Hepatocyte (in vitro differentiated cells): ENCODE results near the gene ZBP1. TPM values are rescaled to one million over a fixed set of nuclear protein-coding genes. Genes with fewer than 3 reads are reported as not detected.

Source experiments
- DNase-seq: peaks from one replicate; pipeline ENCODE4 v3.0.0-alpha.2; 2016; ENCODE audit warnings: low spot score
- H2AFZ ChIP-seq: fragments of 200-600 bp; sonication (generic); 2 replicates; pipeline ENCODE4 v1.6.0; 2016; ENCODE audit warnings: antibody characterized with exemption, mild to moderate bottlenecking
- H3K27ac ChIP-seq: fragments of 200-600 bp; sonication (generic); 2 replicates; pipeline ENCODE4 v1.5.1; 2016; ENCODE audit warnings: mild to moderate bottlenecking
- H3K27me3 ChIP-seq: fragments of 200-600 bp; sonication (generic); 2 replicates; pipeline ENCODE4 v1.6.1; 2016
- H3K36me3 ChIP-seq: fragments of 200-600 bp; sonication (generic); replicated peaks from 2 replicates; pipeline ENCODE4 v1.5.1; 2016; ENCODE audit warnings: low read depth; ENCODE audit not compliant: insufficient read depth
- H3K4me1 ChIP-seq: fragments of 200-600 bp; sonication (generic); 2 replicates; pipeline ENCODE4 v1.5.1; 2016; ENCODE audit warnings: mild to moderate bottlenecking, moderate library complexity; ENCODE audit not compliant: insufficient read depth
- H3K4me2 ChIP-seq: fragments of 200-600 bp; sonication (generic); 2 replicates; pipeline ENCODE4 v1.6.0; 2016
- H3K4me3 ChIP-seq: fragments of 200-600 bp; sonication (generic); 2 replicates; pipeline ENCODE4 v1.5.1; 2016; ENCODE audit warnings: mild to moderate bottlenecking
- H3K79me2 ChIP-seq: fragments of 200-600 bp; sonication (generic); 2 replicates; pipeline ENCODE4 v1.6.0; 2017; ENCODE audit warnings: mild to moderate bottlenecking
- H3K9me2 ChIP-seq: fragments of 200-600 bp; sonication (generic); replicated peaks from 2 replicates; pipeline ENCODE4 v1.6.0; 2017; ENCODE audit warnings: mild to moderate bottlenecking; ENCODE audit not compliant: insufficient read depth
- H3K9me3 ChIP-seq: fragments of 200-600 bp; sonication (generic); 2 replicates; pipeline ENCODE4 v1.5.1; 2016; ENCODE audit warnings: low read depth, mild to moderate bottlenecking
- H4K20me1 ChIP-seq: fragments of 200-600 bp; sonication (generic); 2 replicates; pipeline ENCODE4 v1.6.0; 2016; ENCODE audit warnings: mild to moderate bottlenecking; ENCODE audit not compliant: insufficient read depth, poor library complexity, severe bottlenecking
- EZH2 ChIP-seq: fragments of 200-600 bp; sonication (generic); IDR thresholded peaks from 2 replicates; pipeline ENCODE4 v1.6.1; 2016; ENCODE audit warnings: antibody characterized with exemption, mild to moderate bottlenecking, borderline replicate concordance
- EZH2phosphoT487 ChIP-seq: fragments of 200-600 bp; sonication (generic); IDR thresholded peaks from one replicate; pipeline ENCODE4 v1.6.1; 2018; ENCODE audit warnings: antibody characterized with exemption, mild to moderate bottlenecking, low read depth, moderate library complexity; ENCODE audit not compliant: unreplicated experiment, severe bottlenecking
- WGBS: methylation state at CpG from one replicate; pipeline ENCODE4 v1.1.6; 2016; ENCODE audit warnings: low lambda C conversion rate; ENCODE audit errors: missing lambda C conversion rate; 5-methylcytosine and 5-hydroxymethylcytosine counted together
- polyA plus RNA-seq: library from polyadenylated mRNA; unstranded; fragments of >200 nt; fragmentation: Nextera tagmentation; extraction: Ambion mirVana; gene quantifications from 2 replicates; pipeline ENCODE4 v1.2.1, GENCODE V29; 2016
- total RNA-seq: library from RNA; depleted of rRNA; stranded (reverse); fragments of >200 nt; gene quantifications from 2 replicates; pipeline ENCODE4 v1.2.3, GENCODE V29; 2014
- TF ChIP-seq, protein P1 (sequence below): fragments of 200-600 bp; sonication (generic); IDR thresholded peaks from 2 replicates; pipeline ENCODE4 v1.5.1; 2016; ENCODE audit warnings: antibody characterized with exemption, mild to moderate bottlenecking; ENCODE audit not compliant: poor library complexity

The ZBP1 gene
- total and polyA plus RNA-seq, 2 experiments from 2014 or later = not detected

DNA sequence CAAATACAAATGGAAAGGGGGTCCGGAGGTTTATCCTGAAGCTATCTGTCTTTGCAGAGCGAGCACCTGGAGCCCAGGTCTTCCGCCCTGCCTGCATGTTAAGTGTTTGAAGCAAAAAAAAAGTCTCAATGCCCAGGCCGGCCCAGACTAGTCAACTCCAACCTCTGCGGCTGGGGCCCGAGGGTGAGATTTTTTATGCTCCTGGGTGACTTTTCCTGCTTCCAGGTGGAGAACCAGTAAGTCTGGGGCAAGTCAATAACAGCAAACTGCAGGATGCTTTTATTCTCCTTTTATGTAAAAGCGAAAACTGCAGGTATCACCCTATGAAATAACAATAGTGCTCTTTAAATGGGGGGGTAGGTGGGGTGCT, 2.0 kb upstream of the ZBP1 start:
- Histone ChIP-seq H4K20me1 (no peaks in the 10 kb centered on the region), H3K79me2 (no peaks in the 10 kb centered on the region), H3K9me3 (no peaks in the 10 kb centered on the region), H3K4me1 (no peaks in the 10 kb centered on the region), H3K4me3 (no peak overlapping the region), H2AFZ (no peak overlapping the region), H3K4me2 (no peak overlapping the region), H3K27me3 (no peaks in the 10 kb centered on the region), H3K27ac (no peak overlapping the region), H3K36me3 (no peaks in the 10 kb centered on the region), H3K9me2 (no peaks in the 10 kb centered on the region)
- 81% methylated on average over 7 of the region's 7 CpGs for WGBS
- no peak for TF ChIP-seq EZH2phosphoT487
- TF ChIP-seq, protein P1, sequence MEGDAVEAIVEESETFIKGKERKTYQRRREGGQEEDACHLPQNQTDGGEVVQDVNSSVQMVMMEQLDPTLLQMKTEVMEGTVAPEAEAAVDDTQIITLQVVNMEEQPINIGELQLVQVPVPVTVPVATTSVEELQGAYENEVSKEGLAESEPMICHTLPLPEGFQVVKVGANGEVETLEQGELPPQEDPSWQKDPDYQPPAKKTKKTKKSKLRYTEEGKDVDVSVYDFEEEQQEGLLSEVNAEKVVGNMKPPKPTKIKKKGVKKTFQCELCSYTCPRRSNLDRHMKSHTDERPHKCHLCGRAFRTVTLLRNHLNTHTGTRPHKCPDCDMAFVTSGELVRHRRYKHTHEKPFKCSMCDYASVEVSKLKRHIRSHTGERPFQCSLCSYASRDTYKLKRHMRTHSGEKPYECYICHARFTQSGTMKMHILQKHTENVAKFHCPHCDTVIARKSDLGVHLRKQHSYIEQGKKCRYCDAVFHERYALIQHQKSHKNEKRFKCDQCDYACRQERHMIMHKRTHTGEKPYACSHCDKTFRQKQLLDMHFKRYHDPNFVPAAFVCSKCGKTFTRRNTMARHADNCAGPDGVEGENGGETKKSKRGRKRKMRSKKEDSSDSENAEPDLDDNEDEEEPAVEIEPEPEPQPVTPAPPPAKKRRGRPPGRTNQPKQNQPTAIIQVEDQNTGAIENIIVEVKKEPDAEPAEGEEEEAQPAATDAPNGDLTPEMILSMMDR = no peak
- no peak for TF ChIP-seq EZH2
- DNase-seq = no peak

DNA sequence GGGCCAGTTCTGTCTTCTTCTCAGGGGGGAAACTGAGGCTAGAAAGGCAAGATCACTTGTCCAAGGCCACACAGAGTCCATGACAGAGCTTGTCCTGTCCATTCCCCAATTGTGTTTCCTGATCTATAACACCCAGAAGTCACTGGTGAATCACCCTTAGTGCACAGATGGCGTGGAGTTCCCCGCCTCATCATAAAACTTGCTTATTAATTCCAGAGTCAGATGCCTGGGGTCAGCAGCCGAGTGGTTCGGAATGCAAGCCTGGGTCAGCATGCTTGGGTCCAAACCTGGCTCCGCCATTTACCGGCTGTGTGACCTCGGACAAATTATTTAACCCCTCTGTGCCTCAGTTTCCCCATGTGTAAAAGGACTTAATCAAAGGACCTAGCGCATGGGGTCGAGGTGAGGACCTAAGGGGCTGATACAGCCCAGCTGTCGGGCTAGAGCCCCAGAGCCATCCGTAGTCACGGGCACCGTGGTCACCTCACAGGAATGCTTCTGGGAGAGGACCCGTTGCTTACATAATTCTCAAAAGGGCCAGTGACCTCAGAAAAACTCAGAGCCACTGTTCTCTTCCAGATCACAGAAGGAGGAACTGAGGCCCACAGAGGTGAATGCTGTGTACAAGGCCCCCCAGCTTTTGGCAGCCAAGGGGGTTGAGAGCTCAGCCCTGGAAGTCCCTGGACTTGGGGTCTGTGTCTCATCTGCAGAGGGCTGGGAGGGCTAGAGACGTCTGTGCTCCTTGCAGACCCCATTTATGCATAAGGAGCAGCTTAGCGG, 1.4 kb upstream of the ZBP1 start:
- WGBS = 86% methylated on average over 16 of the region's 16 CpGs
- H3K9me3 ChIP-seq = no peaks in the 10 kb centered on the region
- no peaks in the 10 kb centered on the region for H3K9me2 ChIP-seq
- H3K4me1 ChIP-seq = no peaks in the 10 kb centered on the region
- H3K27me3 ChIP-seq = no peaks in the 10 kb centered on the region
- H3K4me3 ChIP-seq = no peak overlapping the region
- H2AFZ ChIP-seq = no peak overlapping the region
- no peaks in the 10 kb centered on the region for H3K36me3 ChIP-seq
- H4K20me1 ChIP-seq = no peaks in the 10 kb centered on the region
- H3K4me2 ChIP-seq = no peak overlapping the region
- H3K79me2 ChIP-seq = no peaks in the 10 kb centered on the region
- H3K27ac ChIP-seq = no peak overlapping the region
- TF ChIP-seq EZH2 (no peak), EZH2phosphoT487 (no peak)
- TF ChIP-seq, protein P1 = no peak
- DNase-seq = no peak

DNA sequence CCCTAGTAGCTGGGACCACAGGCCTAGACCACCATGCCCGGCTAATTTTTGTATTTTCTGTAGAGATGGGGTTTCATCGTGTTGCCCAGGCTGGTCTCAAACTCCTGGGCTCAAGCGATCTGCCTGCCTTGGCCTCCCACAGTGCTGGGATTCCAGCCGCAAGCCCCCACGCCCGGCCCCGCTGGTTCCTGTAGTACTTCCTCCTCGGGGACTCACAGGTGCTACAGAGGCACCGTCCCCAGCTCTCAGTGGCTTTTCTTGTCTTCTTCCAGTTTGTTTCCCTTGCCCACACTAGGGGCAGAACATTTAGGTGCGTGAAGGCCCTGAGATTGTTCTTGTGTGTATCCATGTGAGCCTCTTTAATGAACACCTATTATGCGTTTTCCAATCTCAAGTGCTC, 773 bp upstream of the ZBP1 start:
- 90% methylated on average over 11 of the region's 11 CpGs for WGBS
- no peak for DNase-seq
- Histone ChIP-seq H3K9me3 (no peaks in the 10 kb centered on the region), H3K27me3 (no peaks in the 10 kb centered on the region), H3K4me3 (no peak overlapping the region), H2AFZ (no peak overlapping the region), H3K4me1 (no peaks in the 10 kb centered on the region), H3K79me2 (no peaks in the 10 kb centered on the region), H3K9me2 (no peaks in the 10 kb centered on the region), H4K20me1 (no peaks in the 10 kb centered on the region), H3K27ac (no peak overlapping the region), H3K36me3 (no peaks in the 10 kb centered on the region), H3K4me2 (no peak overlapping the region)
- TF ChIP-seq, protein P1 = no peak
- TF ChIP-seq EZH2 = no peak
